ENCODE data around the gene ZNF732.
"Not testable (repeated sequence)": the region's sequence is repeated elsewhere in the genome, so short reads cannot be mapped to it uniquely, and the experiment has no call there.

DNA sequence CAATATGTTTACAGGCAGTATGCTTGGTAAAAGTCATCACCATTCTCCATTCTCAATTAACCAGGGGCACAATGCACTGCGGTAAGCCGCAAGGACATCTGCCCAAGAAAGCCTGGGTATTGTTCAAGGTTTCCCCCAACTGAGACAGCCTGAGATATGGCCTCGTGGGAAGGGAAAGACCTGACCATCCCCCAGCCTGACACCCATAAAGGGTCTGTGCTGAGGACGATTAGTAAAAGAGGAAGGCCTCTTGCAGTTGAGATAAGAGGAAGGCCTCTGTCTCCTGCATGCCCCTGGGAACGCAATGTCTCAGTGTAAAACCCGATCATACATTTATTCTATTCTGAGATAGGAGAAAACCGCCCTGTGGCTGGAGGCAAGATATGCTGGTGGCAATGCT, 63.9 kb downstream of the ZNF732 start:
- not testable (repeated sequence) for TF ChIP-seq CTCF, EP300, POLR2A (IDR thresholded peaks at IDR 0.05)
